Liver (tissue), 3 donors: ENCODE results near the gene MEIS1.

Experiments used
- ATF3 ChIP-seq: IDR thresholded peaks from 2 replicates; pipeline ENCODE4 v1.6.1; 2016; ENCODE audit warnings: antibody characterized with exemption
- CTCF ChIP-seq: fragments of 150-350 bp; IDR thresholded peaks from 2 replicates; pipeline ENCODE4 v1.5.1; 2017; ENCODE audit warnings: improper control_type of control experiment, low read depth, low read length; ENCODE audit not compliant: missing input control
- EGR1 ChIP-seq, 2 donors: IDR thresholded peaks; 2 replicates each; pipeline ENCODE4 v1.6.1; 2016 to 2018; ENCODE audit warnings: antibody characterized with exemption in 2 of 2, low read depth in 2 of 2
- JUND ChIP-seq, 2 donors: IDR thresholded peaks; 2 replicates each; pipeline ENCODE4 v1.6.1; 2016; ENCODE audit warnings: antibody characterized with exemption in 2 of 2
- RAD21 ChIP-seq, 2 donors: IDR thresholded peaks; 2 replicates each; pipeline ENCODE4 v1.6.1; 2016; ENCODE audit warnings: antibody characterized with exemption in 2 of 2, mild to moderate bottlenecking in 2 of 2
- ZBTB33 ChIP-seq: IDR thresholded peaks from 2 replicates; pipeline ENCODE4 v1.6.1; 2016; ENCODE audit warnings: antibody characterized with exemption
- TF ChIP-seq, protein P1 (sequence below): IDR thresholded peaks from 2 replicates; pipeline ENCODE4 v1.6.1; 2016; ENCODE audit warnings: antibody characterized with exemption, mild to moderate bottlenecking
- donor health status: healthy.
- donor health status: healthy.

- TF ChIP-seq, protein P1, sequence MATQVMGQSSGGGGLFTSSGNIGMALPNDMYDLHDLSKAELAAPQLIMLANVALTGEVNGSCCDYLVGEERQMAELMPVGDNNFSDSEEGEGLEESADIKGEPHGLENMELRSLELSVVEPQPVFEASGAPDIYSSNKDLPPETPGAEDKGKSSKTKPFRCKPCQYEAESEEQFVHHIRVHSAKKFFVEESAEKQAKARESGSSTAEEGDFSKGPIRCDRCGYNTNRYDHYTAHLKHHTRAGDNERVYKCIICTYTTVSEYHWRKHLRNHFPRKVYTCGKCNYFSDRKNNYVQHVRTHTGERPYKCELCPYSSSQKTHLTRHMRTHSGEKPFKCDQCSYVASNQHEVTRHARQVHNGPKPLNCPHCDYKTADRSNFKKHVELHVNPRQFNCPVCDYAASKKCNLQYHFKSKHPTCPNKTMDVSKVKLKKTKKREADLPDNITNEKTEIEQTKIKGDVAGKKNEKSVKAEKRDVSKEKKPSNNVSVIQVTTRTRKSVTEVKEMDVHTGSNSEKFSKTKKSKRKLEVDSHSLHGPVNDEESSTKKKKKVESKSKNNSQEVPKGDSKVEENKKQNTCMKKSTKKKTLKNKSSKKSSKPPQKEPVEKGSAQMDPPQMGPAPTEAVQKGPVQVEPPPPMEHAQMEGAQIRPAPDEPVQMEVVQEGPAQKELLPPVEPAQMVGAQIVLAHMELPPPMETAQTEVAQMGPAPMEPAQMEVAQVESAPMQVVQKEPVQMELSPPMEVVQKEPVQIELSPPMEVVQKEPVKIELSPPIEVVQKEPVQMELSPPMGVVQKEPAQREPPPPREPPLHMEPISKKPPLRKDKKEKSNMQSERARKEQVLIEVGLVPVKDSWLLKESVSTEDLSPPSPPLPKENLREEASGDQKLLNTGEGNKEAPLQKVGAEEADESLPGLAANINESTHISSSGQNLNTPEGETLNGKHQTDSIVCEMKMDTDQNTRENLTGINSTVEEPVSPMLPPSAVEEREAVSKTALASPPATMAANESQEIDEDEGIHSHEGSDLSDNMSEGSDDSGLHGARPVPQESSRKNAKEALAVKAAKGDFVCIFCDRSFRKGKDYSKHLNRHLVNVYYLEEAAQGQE = no peak
- TF ChIP-seq CTCF (no peak), EGR1 (IDR thresholded peaks at IDR 0.05; ENCODE audit: low read depth in 2 of 2) (no peak), ATF3 (no peak), JUND (IDR thresholded peaks at IDR 0.05) (no peak), RAD21 (IDR thresholded peaks at IDR 0.05) (no peak), ZBTB33 (no peak)
These were observed 10.4 kb downstream of the MEIS1 start for GRCh38 chr2:66445076-66445924.
